ENCODE data around the gene ATXN7L3B. TPM values are rescaled to one million over a fixed set of nuclear protein-coding genes. Genes with fewer than 3 reads are reported as not detected.

ATXN7L3B gene
- total RNA-seq, 2 experiments from 2014 or later, result 18.9 to 20.2 TPM

GRCh38 chr12:74515849-74516248 is 21.8 kb upstream of the ATXN7L3B start:
- Mint-ChIP-seq H3K27me3 (peaks cover 2% of the 10 kb centered on the region), H3K36me3 (ENCODE audit: low read depth) (no peaks in the 10 kb centered on the region), H3K4me3 (no peak overlapping the region), H3K27ac (no peak overlapping the region), H3K4me1 (ENCODE audit: low read depth) (no peaks in the 10 kb centered on the region), H3K9me3 (no peaks in the 10 kb centered on the region)
- no peak for TF ChIP-seq CTCF (IDR thresholded peaks at IDR 0.05)
- ChIA-PET CTCF (no interaction called here), POLR2A (no interaction called here)
- intact Hi-C loops (cut with micrococcal nuclease), result no loop called here
- DNase-seq (no peak), ATAC-seq (no peak)

- H3K27me3 Mint-ChIP-seq, result peaks cover 12% of the 10 kb centered on the region
- intact Hi-C loops (cut with micrococcal nuclease), result no loop called here
- no peak overlapping the region for H3K27ac Mint-ChIP-seq
- ChIA-PET CTCF (no interaction called here), POLR2A (no interaction called here)
- no peak for TF ChIP-seq CTCF (IDR thresholded peaks at IDR 0.05)
- no peaks in the 10 kb centered on the region for H3K9me3 Mint-ChIP-seq
- H3K4me3 Mint-ChIP-seq, result no peak overlapping the region
- ATAC-seq (no peak), DNase-seq (no peak)
- H3K4me1 Mint-ChIP-seq (ENCODE audit: low read depth), result no peaks in the 10 kb centered on the region
- no peaks in the 10 kb centered on the region for H3K36me3 Mint-ChIP-seq (ENCODE audit: low read depth)
These were observed 11.1 kb upstream of the ATXN7L3B start for GRCh38 chr12:74526535-74526934.

GRCh38 chr12:74527491-74527890 is 10.1 kb upstream of the ATXN7L3B start:
- H3K9me3 Mint-ChIP-seq, result no peaks in the 10 kb centered on the region
- no peaks in the 10 kb centered on the region for H3K4me1 Mint-ChIP-seq (ENCODE audit: low read depth)
- intact Hi-C loops (cut with micrococcal nuclease), result no loop called here
- no peaks in the 10 kb centered on the region for H3K36me3 Mint-ChIP-seq (ENCODE audit: low read depth)
- no peak for DNase-seq
- no peak overlapping the region for H3K27ac Mint-ChIP-seq
- H3K27me3 Mint-ChIP-seq, result peaks cover 6% of the 10 kb centered on the region
- no peak overlapping the region for H3K4me3 Mint-ChIP-seq
- ChIA-PET CTCF (no interaction called here), POLR2A (no interaction called here)
- no peak for TF ChIP-seq CTCF (IDR thresholded peaks at IDR 0.05)
- ATAC-seq, result no peak

- no peak overlapping the region for H3K4me3 Mint-ChIP-seq
- POLR2A ChIA-PET, result no interaction called here
- no peaks in the 10 kb centered on the region for H3K9me3 Mint-ChIP-seq
- no peak overlapping the region for H3K27ac Mint-ChIP-seq
- no peak for ATAC-seq
- H3K27me3 Mint-ChIP-seq, result peaks cover 5% of the 10 kb centered on the region
- CTCF ChIA-PET, result no interaction called here
- H3K4me1 Mint-ChIP-seq (ENCODE audit: low read depth), result peaks cover 2% of the 10 kb centered on the region
- DNase-seq, result no peak
- no peak for TF ChIP-seq CTCF (IDR thresholded peaks at IDR 0.05)
- intact Hi-C loops (cut with micrococcal nuclease), result no loop called here
- H3K36me3 Mint-ChIP-seq (ENCODE audit: low read depth), result peaks cover 2% of the 10 kb centered on the region
These were observed 7.0 kb upstream of the ATXN7L3B start for GRCh38 chr12:74530676-74531075.

- POLR2A ChIA-PET, result no interaction called here
- Mint-ChIP-seq H3K36me3 (ENCODE audit: low read depth) (peaks cover 31% of the 10 kb centered on the region), H3K4me1 (ENCODE audit: low read depth) (peaks cover 22% of the 10 kb centered on the region), H3K4me3 (peak overlapping the region; percentile 34), H3K9me3 (no peaks in the 10 kb centered on the region), H3K27me3 (no peaks in the 10 kb centered on the region), H3K27ac (no peak overlapping the region)
- no peak for TF ChIP-seq CTCF (IDR thresholded peaks at IDR 0.05)
- intact Hi-C loops (cut with micrococcal nuclease), result no loop called here
- CTCF ChIA-PET, result no interaction called here
- DNase-seq, result peak; percentile 27
- no peak for ATAC-seq
These were observed 2.1 kb upstream of the ATXN7L3B start for GRCh38 chr12:74535536-74535935.

Data from activated CD8-positive, alpha-beta T cell treated with anti-CD3 and anti-CD28 coated beads for 36 hours (primary cell).